Kidney epithelial cell (primary cell): ENCODE measurements around the gene ESPNL. TPM values are rescaled to one million over a fixed set of nuclear protein-coding genes. Genes with fewer than 3 reads are reported as not detected.

Experiments
- DNase-seq: peaks from one replicate; pipeline ENCODE4 v3.0.0-alpha.2; 2010; ENCODE audit warnings: low read depth
- H3K27me3 ChIP-seq: 2 replicates; pipeline ENCODE4 v1.6.0; 2011; ENCODE audit warnings: low read length; ENCODE audit not compliant: control insufficient read depth, insufficient read depth
- H3K36me3 ChIP-seq: 2 replicates; pipeline ENCODE4 v1.5.1; 2011; ENCODE audit warnings: low read length; ENCODE audit not compliant: control insufficient read depth, insufficient read depth
- H3K4me3 ChIP-seq: 2 replicates; pipeline ENCODE4 v1.5.1; 2011; ENCODE audit warnings: low read depth, mild to moderate bottlenecking, control low read depth, low read length
- total RNA-seq: library from RNA; depleted of rRNA; stranded (reverse); fragments of >200 nt; gene quantifications from 2 replicates; pipeline ENCODE4 v1.2.3, GENCODE V29; 2015
- TF ChIP-seq, protein P1 (sequence below): IDR thresholded peaks from 2 replicates; pipeline ENCODE4 v1.5.1; 2011; ENCODE audit warnings: mild to moderate bottlenecking, moderate library complexity, low read length, control low read depth, inconsistent platforms; ENCODE audit not compliant: insufficient read depth, poor library complexity, severe bottlenecking

Gene ESPNL
- total RNA-seq, 1 donor from 2014 or later, result 3.8 TPM

DNA sequence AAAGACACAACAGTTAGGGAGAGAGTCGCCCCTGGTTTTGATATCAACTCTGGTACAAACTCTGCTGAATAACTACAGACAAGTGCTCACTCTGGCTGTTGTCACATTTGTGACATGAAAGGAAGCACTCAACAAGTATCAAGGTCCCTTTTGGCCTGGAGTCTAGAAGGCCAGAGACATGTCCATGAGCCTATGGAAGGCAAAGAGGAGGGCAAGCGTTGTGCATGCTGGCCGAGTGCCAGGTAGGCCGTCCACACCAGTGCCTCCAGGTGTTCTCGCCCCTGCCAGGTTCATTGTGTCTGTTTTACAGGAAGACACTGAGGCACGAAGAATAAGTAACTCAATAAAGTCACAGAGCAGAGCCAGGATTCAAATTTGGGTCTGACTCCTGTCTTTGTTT lies 82.2 kb downstream of the ESPNL start:
- TF ChIP-seq, protein P1, sequence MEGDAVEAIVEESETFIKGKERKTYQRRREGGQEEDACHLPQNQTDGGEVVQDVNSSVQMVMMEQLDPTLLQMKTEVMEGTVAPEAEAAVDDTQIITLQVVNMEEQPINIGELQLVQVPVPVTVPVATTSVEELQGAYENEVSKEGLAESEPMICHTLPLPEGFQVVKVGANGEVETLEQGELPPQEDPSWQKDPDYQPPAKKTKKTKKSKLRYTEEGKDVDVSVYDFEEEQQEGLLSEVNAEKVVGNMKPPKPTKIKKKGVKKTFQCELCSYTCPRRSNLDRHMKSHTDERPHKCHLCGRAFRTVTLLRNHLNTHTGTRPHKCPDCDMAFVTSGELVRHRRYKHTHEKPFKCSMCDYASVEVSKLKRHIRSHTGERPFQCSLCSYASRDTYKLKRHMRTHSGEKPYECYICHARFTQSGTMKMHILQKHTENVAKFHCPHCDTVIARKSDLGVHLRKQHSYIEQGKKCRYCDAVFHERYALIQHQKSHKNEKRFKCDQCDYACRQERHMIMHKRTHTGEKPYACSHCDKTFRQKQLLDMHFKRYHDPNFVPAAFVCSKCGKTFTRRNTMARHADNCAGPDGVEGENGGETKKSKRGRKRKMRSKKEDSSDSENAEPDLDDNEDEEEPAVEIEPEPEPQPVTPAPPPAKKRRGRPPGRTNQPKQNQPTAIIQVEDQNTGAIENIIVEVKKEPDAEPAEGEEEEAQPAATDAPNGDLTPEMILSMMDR, result no peak
- Histone ChIP-seq H3K4me3 (no peak overlapping the region), H3K36me3 (peaks cover 1% of the 10 kb centered on the region), H3K27me3 (no peaks in the 10 kb centered on the region)
- DNase-seq, result no peak

Other genes with a start within 250 kb of the ESPNL start
- 3.1 and 4.4 TPM in 2 replicates for gene RAMP1, start 240.7 kb upstream of the ESPNL start, total RNA-seq
- gene UBE2F, start 133.3 kb upstream of the ESPNL start, total RNA-seq, result 62.3 and 116 TPM in 2 replicates
- gene SCLY, start 39.3 kb upstream of the ESPNL start, total RNA-seq, result 24.9 and 32.1 TPM in 2 replicates
- 1.2 and 2.4 TPM in 2 replicates for gene KLHL30, start 38.3 kb downstream of the ESPNL start, total RNA-seq
- gene ERFE, start 58.6 kb downstream of the ESPNL start, total RNA-seq, result 106 and 113 TPM in 2 replicates
- 26.5 and 29.5 TPM in 2 replicates for gene ILKAP, start 103.4 kb downstream of the ESPNL start, total RNA-seq
- gene HES6, start 139.7 kb downstream of the ESPNL start, total RNA-seq, result 49.7 and 50.1 TPM in 2 replicates
- 3.3 and 5.3 TPM in 2 replicates for gene PER2, start 188.3 kb downstream of the ESPNL start, total RNA-seq
- gene TRAF3IP1, start 220.2 kb downstream of the ESPNL start, total RNA-seq, result 9.4 and 11.4 TPM in 2 replicates